Stimulated activated CD8-positive, alpha-beta memory T cell treated with anti-CD3 and anti-CD28 coated beads, Interleukin-2, amount 100 ng/mL, for 48 hours (primary cell): ENCODE measurements around the gene INHA.

Experiments
- DNase-seq, 2 donors: peaks; one replicate each; pipeline ENCODE4 v3.0.0-alpha.2; 2020; ENCODE audit warnings: low read depth in 2 of 2

Gene INHA

DNA sequence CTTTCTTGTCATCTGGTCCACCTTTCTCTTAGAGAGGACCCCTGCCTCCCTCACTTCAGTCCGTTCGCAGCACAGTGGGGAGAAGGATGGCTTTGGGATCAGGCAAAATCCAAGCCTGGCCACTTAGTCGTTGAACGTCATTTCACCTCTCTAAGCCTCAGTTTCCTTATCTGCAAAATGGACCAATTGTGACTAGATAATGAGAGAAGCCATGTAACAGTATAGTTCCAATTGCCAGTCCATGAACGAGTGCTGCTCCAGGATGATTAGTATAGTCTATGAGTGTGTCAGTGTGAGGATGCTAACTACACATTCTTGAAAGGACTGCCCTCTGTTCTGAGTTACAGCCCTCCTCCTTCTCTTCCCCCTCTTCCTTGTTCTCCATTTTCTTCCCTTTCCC lies 1.1 kb downstream of the INHA start:
- no peak for DNase-seq

DNA sequence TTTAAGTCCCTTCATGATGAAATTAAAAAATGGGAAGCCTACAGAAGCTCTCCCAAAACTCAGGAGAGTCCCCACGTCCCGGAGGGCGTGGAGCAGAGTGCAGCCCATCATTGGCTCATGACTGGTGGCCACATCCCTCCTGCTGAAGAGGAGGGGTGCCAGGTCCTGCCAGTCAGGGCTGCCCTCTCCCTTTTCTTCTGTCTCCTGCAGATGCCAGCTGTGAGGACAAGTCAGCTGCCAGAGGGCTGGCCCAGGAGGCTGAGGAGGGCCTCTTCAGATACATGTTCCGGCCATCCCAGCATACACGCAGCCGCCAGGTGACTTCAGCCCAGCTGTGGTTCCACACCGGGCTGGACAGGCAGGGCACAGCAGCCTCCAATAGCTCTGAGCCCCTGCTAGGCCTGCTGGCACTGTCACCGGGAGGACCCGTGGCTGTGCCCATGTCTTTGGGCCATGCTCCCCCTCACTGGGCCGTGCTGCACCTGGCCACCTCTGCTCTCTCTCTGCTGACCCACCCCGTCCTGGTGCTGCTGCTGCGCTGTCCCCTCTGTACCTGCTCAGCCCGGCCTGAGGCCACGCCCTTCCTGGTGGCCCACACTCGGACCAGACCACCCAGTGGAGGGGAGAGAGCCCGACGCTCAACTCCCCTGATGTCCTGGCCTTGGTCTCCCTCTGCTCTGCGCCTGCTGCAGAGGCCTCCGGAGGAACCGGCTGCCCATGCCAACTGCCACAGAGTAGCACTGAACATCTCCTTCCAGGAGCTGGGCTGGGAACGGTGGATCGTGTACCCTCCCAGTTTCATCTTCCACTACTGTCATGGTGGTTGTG lies 2.6 kb downstream of the INHA start:
- no peak for DNase-seq

- no peak for DNase-seq
These were observed 3.7 kb downstream of the INHA start for GRCh38 chr2:219575566-219576504.

GRCh38 chr2:219576505-219577388 lies 4.6 kb downstream of the INHA start:
- no peak for DNase-seq

- no peak for DNase-seq
These were observed 6.9 kb downstream of the INHA start for GRCh38 chr2:219578811-219579613.

GRCh38 chr2:219581346-219581745 lies 9.2 kb downstream of the INHA start:
- no peak for DNase-seq

GRCh38 chr2:219591091-219591490 lies 19.0 kb downstream of the INHA start:
- DNase-seq, result no peak

DNA sequence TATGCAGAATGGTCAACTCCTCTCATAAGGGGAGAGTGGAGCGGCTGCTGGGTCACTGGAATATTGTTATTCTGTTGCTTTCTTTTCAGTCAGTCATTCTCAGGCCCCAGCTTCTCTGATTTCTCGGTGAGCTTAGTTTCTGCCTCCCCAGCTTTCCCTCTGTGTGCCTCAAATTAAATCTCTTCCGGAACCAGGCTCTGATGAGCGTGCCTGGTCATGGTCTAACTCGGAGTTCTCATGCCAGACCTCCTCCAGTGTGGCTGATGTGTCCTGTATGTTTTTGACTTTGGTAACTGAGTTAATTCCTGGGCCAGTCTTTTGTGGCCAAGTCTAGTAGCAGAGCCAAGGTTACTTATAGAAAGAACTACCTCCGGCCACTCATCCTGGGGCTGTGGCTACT lies 20.6 kb downstream of the INHA start:
- no peak for DNase-seq

DNA sequence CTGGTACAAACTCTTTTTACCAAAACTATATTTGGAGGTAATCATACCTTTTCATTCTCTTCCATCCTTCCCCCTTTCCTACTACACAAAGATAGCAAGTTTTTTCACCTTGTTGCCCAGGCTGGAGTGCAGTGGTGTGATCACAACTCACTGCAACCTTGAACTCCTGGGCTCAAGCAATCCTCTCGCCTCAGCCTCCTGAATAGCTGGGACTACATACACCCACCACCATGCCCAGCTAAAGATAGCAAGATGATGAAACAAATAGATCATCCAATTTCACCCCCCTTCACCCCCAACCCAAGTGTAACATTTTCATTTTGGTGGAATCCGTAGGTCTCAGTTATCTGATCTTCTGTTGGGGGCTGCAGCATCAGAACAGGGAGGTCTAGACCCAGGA lies 21.0 kb downstream of the INHA start:
- no peak for DNase-seq

DNA sequence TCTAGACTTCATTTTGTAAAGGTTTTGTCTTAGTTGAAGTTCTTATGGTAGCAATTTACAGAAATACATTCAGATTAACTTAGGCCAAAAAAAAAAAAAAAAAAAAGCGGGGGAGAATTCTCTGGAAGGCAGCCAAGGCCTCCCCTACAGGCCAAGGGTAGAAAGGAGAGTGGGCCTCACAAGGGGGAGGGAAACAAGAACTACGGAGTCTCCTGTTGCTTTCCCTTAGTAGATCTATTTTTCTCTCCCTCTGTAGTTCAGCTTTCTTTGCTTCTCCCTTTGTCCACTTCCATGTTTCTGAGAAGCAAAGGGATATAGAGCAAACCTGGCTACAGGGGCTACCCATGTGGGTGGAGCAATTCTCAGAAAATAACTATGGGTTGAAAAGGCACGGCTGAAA lies 23.1 kb downstream of the INHA start:
- DNase-seq, result no peak

- DNase-seq, result no peak
These were observed 24.9 kb downstream of the INHA start for GRCh38 chr2:219596954-219597551.

- peak; percentile 89 to 90 for DNase-seq
These were observed 25.6 kb downstream of the INHA start, which contains the start of gene STK11IP for GRCh38 chr2:219597552-219598307. STK11IP (plus strand) TSS chr2:219597857; CDS start chr2:219598120, 263 bp downstream.

GRCh38 chr2:219598308-219599078 lies 26.4 kb downstream of the INHA start:
- no peak for DNase-seq

- DNase-seq, result no peak
These were observed 31.7 kb downstream of the INHA start for GRCh38 chr2:219603771-219604170.

- no peak for DNase-seq
These were observed 33.5 kb downstream of the INHA start for GRCh38 chr2:219605607-219605954.

- DNase-seq, result no peak
These were observed 35.8 kb downstream of the INHA start for GRCh38 chr2:219607931-219608330.

DNA sequence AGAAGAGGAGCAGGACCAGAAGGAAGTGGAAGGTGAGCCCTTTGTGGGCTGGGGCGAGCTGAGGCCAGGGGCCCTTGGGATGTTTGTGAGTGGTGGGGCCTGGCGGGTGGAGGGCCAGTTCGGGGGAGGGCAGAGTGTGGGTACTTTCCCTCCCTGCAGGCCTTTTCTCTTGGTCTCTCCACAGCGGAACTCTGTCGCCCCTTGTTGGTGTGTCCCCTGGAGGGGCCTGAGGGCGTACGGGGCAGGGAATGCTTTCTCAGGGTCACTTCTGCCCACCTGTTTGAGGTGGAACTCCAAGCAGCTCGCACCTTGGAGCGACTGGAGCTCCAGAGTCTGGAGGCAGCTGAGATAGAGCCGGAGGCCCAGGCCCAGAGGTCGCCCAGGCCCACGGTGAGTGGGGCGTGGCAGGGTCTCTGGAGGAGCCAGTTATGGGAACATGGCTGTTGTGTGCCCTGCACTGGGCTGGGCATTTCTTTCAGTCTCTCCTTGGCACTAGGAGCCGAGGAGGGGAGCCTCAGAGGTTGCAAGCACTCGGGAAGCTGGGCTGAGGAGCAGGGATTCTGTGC lies 36.4 kb downstream of the INHA start:
- DNase-seq, result no peak

- DNase-seq, result no peak
These were observed 37.1 kb downstream of the INHA start for GRCh38 chr2:219609149-219609750.
